OCI-LY3 (cell line): ENCODE data around the gene NDUFS8.
"Not testable (repeated sequence)": the region's sequence is repeated elsewhere in the genome, so short reads cannot be mapped to it uniquely, and the experiment has no call there.

ENCODE experiments used
- EZH2phosphoT487 ChIP-seq: fragments of 200-600 bp; shearing (Covaris generic); IDR thresholded peaks from 2 replicates; pipeline ENCODE4 v1.6.1; 2018; ENCODE audit warnings: antibody characterized with exemption, mixed run types, low read depth
- TF ChIP-seq, protein P1 (sequence below): fragments of 200-600, 300-600 bp; sonication (generic); IDR thresholded peaks from 2 replicates; pipeline ENCODE4 v1.5.1; 2014; ENCODE audit warnings: antibody characterized with exemption, low read length, low read depth

- TF ChIP-seq, protein P1, sequence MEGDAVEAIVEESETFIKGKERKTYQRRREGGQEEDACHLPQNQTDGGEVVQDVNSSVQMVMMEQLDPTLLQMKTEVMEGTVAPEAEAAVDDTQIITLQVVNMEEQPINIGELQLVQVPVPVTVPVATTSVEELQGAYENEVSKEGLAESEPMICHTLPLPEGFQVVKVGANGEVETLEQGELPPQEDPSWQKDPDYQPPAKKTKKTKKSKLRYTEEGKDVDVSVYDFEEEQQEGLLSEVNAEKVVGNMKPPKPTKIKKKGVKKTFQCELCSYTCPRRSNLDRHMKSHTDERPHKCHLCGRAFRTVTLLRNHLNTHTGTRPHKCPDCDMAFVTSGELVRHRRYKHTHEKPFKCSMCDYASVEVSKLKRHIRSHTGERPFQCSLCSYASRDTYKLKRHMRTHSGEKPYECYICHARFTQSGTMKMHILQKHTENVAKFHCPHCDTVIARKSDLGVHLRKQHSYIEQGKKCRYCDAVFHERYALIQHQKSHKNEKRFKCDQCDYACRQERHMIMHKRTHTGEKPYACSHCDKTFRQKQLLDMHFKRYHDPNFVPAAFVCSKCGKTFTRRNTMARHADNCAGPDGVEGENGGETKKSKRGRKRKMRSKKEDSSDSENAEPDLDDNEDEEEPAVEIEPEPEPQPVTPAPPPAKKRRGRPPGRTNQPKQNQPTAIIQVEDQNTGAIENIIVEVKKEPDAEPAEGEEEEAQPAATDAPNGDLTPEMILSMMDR: not testable (repeated sequence)
- not testable (repeated sequence) for TF ChIP-seq EZH2phosphoT487
These were observed 34.9 kb upstream of the NDUFS8 start for GRCh38 chr11:67995579-67995978.
